K562 (cell line): Measurements from ENCODE around the gene LETM1. TPM values are rescaled to one million over a fixed set of nuclear protein-coding genes. Genes with fewer than 3 reads are reported as not detected.

Experiments
- ATAC-seq: fragments of 200-7000 bp; cut with Tn5 transposase; 3 replicates; pipeline ENCODE4 v1.9.1; 2020; ENCODE audit warnings: moderate library complexity
- BruUV-seq: library from RNA; stranded (reverse); fragments of 400-500 nt; replicated peaks from 2 replicates; lab custom pipeline; 2021; lab: Mats Ljungman, UMichigan
- CTCF ChIA-PET: fragments of 300-600 bp; formaldehyde crosslinking; extraction: SDS; loops from one replicate; lab custom pipeline; 2021; ENCODE audit warnings: low intra/inter-chr PET ratio; lab: Yijun Ruan, JAX
- POLR2A ChIA-PET: fragments of 300-600, 350-650 bp; sonication (Branson Sonifier 250); formaldehyde crosslinking; extraction: SDS; loops from one replicate; lab custom pipeline; 2021; ENCODE audit warnings: antibody characterized with exemption, inconsistent platforms; lab: Yijun Ruan, JAX
- DNase-seq, 4 experiments: peaks; one replicate each; pipeline versions ENCODE4 v3.0.0 to v3.0.0-alpha.2; 2011 to 2018; ENCODE audit warnings: low spot score in 3 of 4, mixed read lengths in 3 of 4; ENCODE audit errors: extremely low read depth in 1 of 4
- FAIRE-seq: peaks from 2 replicates; lab custom pipeline; 2011; peaks lifted over from hg19 to GRCh38; lab: Jason Lieb, UNC
- H2AFZ ChIP-seq: 2 replicates; pipeline ENCODE4 v1.6.0; 2011; ENCODE audit warnings: low read depth, low read length, control low read depth, inconsistent platforms
- H3K27ac ChIP-seq: fragments of 200-600 bp; 3 replicates; pipeline ENCODE4 v1.8.0; 2011; ENCODE audit warnings: low read depth, mild to moderate bottlenecking, control low read depth, inconsistent platforms, low read length, moderate library complexity, mixed read lengths; ENCODE audit errors: extremely low read depth
- H3K27me3 ChIP-seq, 2 experiments: fragments of 300-600 bp in 1 of 2; 2 replicates in 1 of 2; 3 replicates in 1 of 2; pipeline versions ENCODE4 v1.6.0 to v1.8.0; 2011; ENCODE audit warnings: inconsistent platforms in 2 of 2, low read length in 2 of 2, mild to moderate bottlenecking in 1 of 2, mixed read lengths in 1 of 2, moderate library complexity in 1 of 2; ENCODE audit not compliant: control insufficient read depth in 2 of 2, insufficient read depth in 2 of 2
- H3K36me3 ChIP-seq: fragments of 300-600 bp; 3 replicates; pipeline ENCODE4 v1.8.0; 2011; ENCODE audit warnings: mild to moderate bottlenecking, low read length, inconsistent platforms; ENCODE audit not compliant: control insufficient read depth, insufficient read depth
- H3K4me1 ChIP-seq, 2 experiments: fragments of 200-600 bp in 1 of 2; replicated peaks in 1 of 2; 2 replicates in 1 of 2; 3 replicates in 1 of 2; pipeline versions ENCODE4 v1.5.1 to v1.8.0; 2011; ENCODE audit warnings: inconsistent platforms in 2 of 2, low read length in 2 of 2, mild to moderate bottlenecking in 1 of 2, mixed read lengths in 1 of 2, moderate library complexity in 1 of 2; ENCODE audit not compliant: control insufficient read depth in 2 of 2, insufficient read depth in 2 of 2
- H3K4me2 ChIP-seq: 2 replicates; pipeline ENCODE4 v1.6.1; 2011; ENCODE audit warnings: low read length, control low read depth, inconsistent platforms, mixed read lengths; ENCODE audit not compliant: insufficient read depth
- H3K4me3 ChIP-seq: fragments of 200-600 bp; sonication (generic), shearing (Covaris generic); 2 replicates; pipeline ENCODE4 v1.5.1; 2016; ENCODE audit warnings: control low read depth, inconsistent platforms
- H3K79me2 ChIP-seq: fragments of 200-600 bp; 3 replicates; pipeline ENCODE4 v1.8.0; 2011; ENCODE audit warnings: low read length, inconsistent platforms; ENCODE audit not compliant: control insufficient read depth, insufficient read depth
- H3K9ac ChIP-seq, 2 experiments: 2 replicates each; pipeline versions ENCODE4 v1.6.0 to v1.6.1; 2011; ENCODE audit warnings: low read depth in 2 of 2, low read length in 2 of 2, control low read depth in 1 of 2, inconsistent platforms in 1 of 2, mild to moderate bottlenecking in 1 of 2, mixed read lengths in 1 of 2; ENCODE audit not compliant: insufficient read depth in 1 of 2
- H3K9me1 ChIP-seq: one replicate; pipeline ENCODE4 v1.6.0; 2011; ENCODE audit warnings: inconsistent platforms, mild to moderate bottlenecking, low read length, moderate library complexity; ENCODE audit not compliant: control insufficient read depth, insufficient read depth
- H3K9me3 ChIP-seq: replicated peaks from 2 replicates; pipeline ENCODE4 v1.5.1; 2011; ENCODE audit warnings: low read depth, low read length, inconsistent platforms; ENCODE audit not compliant: control insufficient read depth, insufficient read depth
- H4K20me1 ChIP-seq: replicated peaks from 2 replicates; pipeline ENCODE4 v1.6.1; 2011; ENCODE audit warnings: low read length, inconsistent platforms, mixed read lengths; ENCODE audit not compliant: control insufficient read depth, insufficient read depth
- ARID3B ChIP-seq: fragments of 250-450 bp; sonication (Bioruptor Pico); IDR thresholded peaks from 2 replicates; pipeline ENCODE4 v1.4.0; 2020; ENCODE audit warnings: borderline replicate concordance
- ASH1L ChIP-seq: fragments of 450-650 bp; IDR thresholded peaks from 2 replicates; pipeline ENCODE4 v1.6.1; 2018; ENCODE audit warnings: borderline replicate concordance, mild to moderate bottlenecking, low read depth; ENCODE audit not compliant: partially characterized antibody
- ATF4 ChIP-seq: fragments of 450-650 bp; formaldehyde crosslinking; IDR thresholded peaks from 2 replicates; pipeline ENCODE4 v1.4.0; 2022; ENCODE audit warnings: mild to moderate bottlenecking, moderate library complexity
- ATF7 ChIP-seq: fragments of 450-650 bp; IDR thresholded peaks from 2 replicates; pipeline ENCODE4 v1.7.1; 2014; ENCODE audit warnings: mild to moderate bottlenecking, moderate library complexity
- CREB3 ChIP-seq: fragments of 450-650 bp; conservative IDR thresholded peaks from 2 replicates; pipeline ENCODE4 v1.6.1; 2016; ENCODE audit warnings: missing genetic modification characterization, low read depth, mild to moderate bottlenecking, missing compliant biosample characterization, moderate library complexity
- CREBBP ChIP-seq: IDR thresholded peaks from one replicate; pipeline ENCODE4 v1.6.1; 2012; ENCODE audit warnings: low read depth, mild to moderate bottlenecking, control low read depth, inconsistent platforms, low read length
- HNRNPK ChIP-seq: fragments of 200-400 bp; formaldehyde crosslinking; IDR thresholded peaks from one replicate; pipeline ENCODE4 v1.6.1; 2018; ENCODE audit warnings: mild to moderate bottlenecking, low read depth, low read length; ENCODE audit not compliant: poor library complexity, severe bottlenecking
- HNRNPUL1 ChIP-seq: fragments of 200-400 bp; formaldehyde crosslinking; IDR thresholded peaks from 2 replicates; pipeline ENCODE4 v1.6.1; 2017; ENCODE audit warnings: low read length
- HSF4 ChIP-seq: fragments of 250-450 bp; sonication (Bioruptor Pico); IDR thresholded peaks from 2 replicates; pipeline ENCODE4 v2.1.2; 2022; ENCODE audit warnings: mild to moderate bottlenecking, moderate library complexity, borderline replicate concordance
- LEF1 ChIP-seq: fragments of 450-650 bp; IDR thresholded peaks from 2 replicates; pipeline ENCODE4 v1.6.1; 2016; ENCODE audit warnings: mild to moderate bottlenecking
- MEIS2 ChIP-seq: fragments of 450-650 bp; IDR thresholded peaks from 2 replicates; pipeline ENCODE4 v1.6.1; 2014; ENCODE audit warnings: mild to moderate bottlenecking; ENCODE audit not compliant: partially characterized antibody
- NR3C1 ChIP-seq: sonication (generic); formaldehyde crosslinking; IDR thresholded peaks from 2 replicates; pipeline ENCODE4 v1.8.1; 2022; ENCODE audit warnings: missing genetic modification reagents
- PBX2 ChIP-seq, 2 experiments: IDR thresholded peaks in 1 of 2; conservative IDR thresholded peaks in 1 of 2; 2 replicates each; pipeline ENCODE4 v1.6.1; 2016; ENCODE audit warnings: low read depth in 2 of 2, mild to moderate bottlenecking in 1 of 2, missing compliant biosample characterization in 1 of 2, missing genetic modification characterization in 1 of 2, moderate library complexity in 1 of 2
- PML ChIP-seq: IDR thresholded peaks from 2 replicates; pipeline ENCODE4 v1.6.1; 2012; ENCODE audit warnings: low read length, inconsistent platforms
- TAF9B ChIP-seq: fragments of 450-650 bp; IDR thresholded peaks from 2 replicates; pipeline ENCODE4 v1.6.1; 2018; ENCODE audit warnings: mild to moderate bottlenecking; ENCODE audit not compliant: partially characterized antibody
- ZNF124 ChIP-seq: sonication (generic); formaldehyde crosslinking; IDR thresholded peaks from 2 replicates; pipeline ENCODE4 v1.8.1; 2022; ENCODE audit warnings: missing genetic modification reagents
- ZNF3 ChIP-seq: fragments of 250-450 bp; sonication (Bioruptor Pico); IDR thresholded peaks from 2 replicates; pipeline ENCODE4 v1.5.0; 2021; ENCODE audit warnings: mild to moderate bottlenecking, moderate library complexity
- ZNF316 ChIP-seq: fragments of 450-650 bp; IDR thresholded peaks from 2 replicates; pipeline ENCODE4 v1.6.1; 2016
- WGBS: fragments of 100-300 bp; shearing (Covaris generic); methylation state at CpG from one replicate; pipeline ENCODE4 v1.1.6; 2016; ENCODE audit warnings: low coverage, mixed read lengths; ENCODE audit not compliant: insufficient coverage; ENCODE audit errors: missing lambda C conversion rate; 5-methylcytosine and 5-hydroxymethylcytosine counted together
- in situ Hi-C: fragments of 300-500 bp; cut with MboI; formaldehyde crosslinking; loops from 4 replicates; pipeline ENCODE4 v1.15.0; 2018; ENCODE audit warnings: inconsistent platforms, mixed read lengths
- intact Hi-C: fragments of 100-400 bp; cut with micrococcal nuclease; formaldehyde crosslinking; loops from 2 replicates; pipeline ENCODE4 v1.14.2; 2022
- polyA plus RNA-seq, 8 experiments: library from polyadenylated mRNA; depleted of rRNA in 4 of 8; stranded (reverse) in 5 of 8; unstranded in 3 of 8; fragments of >200 nt; fragmentation: Nextera tagmentation in 2 of 8; fragmentation: Illumina TruSeq in 1 of 8; extraction: Ambion mirVana in 2 of 8; extraction: Trizol in 1 of 8; gene quantifications; 2 replicates each; pipeline versions ENCODE4 v1.2.1 to v1.2.3, GENCODE V29; 2011 to 2014; ENCODE audit warnings: inconsistent platforms in 1 of 8, missing spikeins in 1 of 8
- total RNA-seq, 7 experiments: library from RNA; depleted of rRNA in 6 of 7; stranded (reverse); fragments of >200 nt in 6 of 7; fragmentation: Illumina TruSeq in 2 of 7; extraction: Trizol in 2 of 7; gene quantifications; 2 replicates each; pipeline versions ENCODE4 v1.2.1 to v1.2.3, GENCODE V29; 2011 to 2021; ENCODE audit warnings: low replicate concordance in 1 of 7

Gene LETM1
- total and polyA plus RNA-seq, 9 of the 15 experiments (the other 6 are each of a cell fraction or from before 2014, with no cell fraction given), result 3.9 to 109 (median 35.0) TPM

- no peak for ATAC-seq
- POLR2A ChIA-PET, result interaction anchor here (0.6 to 2.5 kb wide), 4 partner anchors 10 to 383 kb away, joined by 3 to 17 read pairs (median 4); partner anchors contain the start of gene FGFR3
- in situ Hi-C loops, result no loop called here
- Histone ChIP-seq H3K9ac (peak overlapping the region; percentile 39 to 90; a peak in 3 of 4 replicates), H3K4me1 (peaks cover 41 to 86% of the 10 kb centered on the region in 2 experiments), H3K9me3 (no peaks in the 10 kb centered on the region), H3K27ac (peak overlapping the region; percentile 59; the same call in 2 of the 3 replicates), H3K79me2 (no peaks in the 10 kb centered on the region), H2AFZ (peak overlapping the region; percentile 71), H3K4me2 (peak overlapping the region; percentile 19; the same call in 1 of the 2 replicates), H3K4me3 (no peak overlapping the region), H3K9me1 (no peaks in the 10 kb centered on the region), H3K36me3 (no peaks in the 10 kb centered on the region), H4K20me1 (no peaks in the 10 kb centered on the region), H3K27me3 (no peaks in the 10 kb centered on the region)
- CTCF ChIA-PET, result no interaction called here
- FAIRE-seq, result no peak
- peak in 2 of 4 experiments; percentile 50 for DNase-seq
- WGBS, result 21% methylated on average over 10 of the region's 12 CpGs
- BruUV-seq, result no TSS peak
- intact Hi-C loops, result no loop called here
- TF ChIP-seq HNRNPUL1 (no peak), ASH1L (no peak), PML (no peak), TAF9B (no peak), NR3C1 (CRISPR knock-in tag) (no peak), MEIS2 (peak; percentile 65), ATF4 (CRISPR knock-in tag) (no peak), CREBBP (no peak), ZNF316 (no peak), HNRNPK (no peak), ZNF3 (CRISPR knock-in tag) (no peak), ATF7 (no peak), PBX2 (CRISPR knock-in tag; IDR thresholded peaks at IDR 0.05; ENCODE audit: low read depth) (no peak), PBX2 (tag; conservative IDR thresholded peaks at IDR 0.05; ENCODE audit: low read depth) (peak; percentile 39; the same call in 1 of the 2 replicates), ARID3B (CRISPR knock-in tag) (no peak), LEF1 (no peak), ZNF124 (CRISPR knock-in tag) (no peak), HSF4 (CRISPR knock-in tag) (no peak), CREB3 (no peak)
These were observed 72.0 kb downstream of the LETM1 start for GRCh38 chr4:1783970-1784369.
